Activated naive CD8-positive, alpha-beta T cell (primary cell): Measurements from ENCODE around the gene MROH7.
A peak's percentile ranks its signal among the peaks of the same experiment; 100 is the strongest.

Experiments used
- H3K27ac Mint-ChIP-seq: one replicate; pipeline ENCODE4 v1.8.0; 2021; ENCODE audit warnings: mixed read lengths
- H3K27me3 Mint-ChIP-seq: one replicate; pipeline ENCODE4 v1.8.0; 2021; ENCODE audit warnings: mixed read lengths
- H3K36me3 Mint-ChIP-seq: one replicate; pipeline ENCODE4 v1.8.0; 2021; ENCODE audit warnings: mixed read lengths
- H3K4me1 Mint-ChIP-seq: one replicate; pipeline ENCODE4 v1.8.0; 2021; ENCODE audit warnings: low read depth, mixed read lengths
- H3K4me3 Mint-ChIP-seq: one replicate; pipeline ENCODE4 v1.8.0; 2021; ENCODE audit warnings: mild to moderate bottlenecking, mixed read lengths
- H3K9me3 Mint-ChIP-seq: one replicate; pipeline ENCODE4 v1.8.0; 2021; ENCODE audit warnings: low read depth, mixed read lengths

The MROH7 gene

GRCh38 chr1:54640863-54641836 is at the start of gene MROH7:
MROH7 (plus strand) TSS chr1:54641786; CDS start chr1:54652927, 11,141 bp downstream.
- Mint-ChIP-seq H3K27me3 (peaks cover 1% of the 10 kb centered on the region), H3K4me3 (no peak within 1 kb of the TSS), H3K4me1 (no peaks in the 10 kb centered on the region), H3K27ac (no peak within 1 kb of the TSS), H3K9me3 (peaks cover 6% of the 10 kb centered on the region), H3K36me3 (no peaks in the 10 kb centered on the region)

DNA sequence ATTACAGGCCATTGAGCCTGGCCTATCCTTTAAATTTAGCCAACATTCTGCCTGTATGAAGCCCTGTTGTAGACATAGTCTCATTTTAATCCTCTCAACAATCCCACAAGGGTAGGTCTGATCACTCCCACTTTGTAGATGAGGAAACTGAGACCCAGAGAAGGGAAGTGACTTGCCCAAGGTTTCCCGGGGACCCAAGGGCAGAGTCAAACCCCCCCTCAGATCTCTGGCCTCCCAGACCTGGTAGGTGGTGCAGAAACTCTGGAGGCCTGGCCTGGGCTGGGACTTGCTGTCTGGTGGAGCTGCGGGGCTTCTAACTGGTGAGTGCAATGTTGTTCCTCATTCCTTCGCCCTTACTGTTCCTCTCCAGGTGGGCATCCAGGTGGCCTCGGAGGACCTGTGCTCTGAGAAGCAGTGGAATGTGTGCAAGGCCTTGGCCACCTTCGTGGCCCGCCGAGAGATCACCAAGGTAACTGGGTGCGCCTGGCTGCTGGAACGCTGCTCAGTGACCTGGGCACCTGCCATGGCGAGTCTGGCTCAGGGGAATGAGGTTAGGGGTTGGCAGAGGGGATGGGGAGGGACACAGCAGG is 47.9 kb upstream of the MROH7 start:
- no peak overlapping the region for H3K4me3 Mint-ChIP-seq
- H3K36me3 Mint-ChIP-seq, result no peaks in the 10 kb centered on the region
- H3K9me3 Mint-ChIP-seq, result no peaks in the 10 kb centered on the region
- peaks cover 1% of the 10 kb centered on the region for H3K4me1 Mint-ChIP-seq
- H3K27me3 Mint-ChIP-seq, result no peaks in the 10 kb centered on the region
- no peak overlapping the region for H3K27ac Mint-ChIP-seq

DNA sequence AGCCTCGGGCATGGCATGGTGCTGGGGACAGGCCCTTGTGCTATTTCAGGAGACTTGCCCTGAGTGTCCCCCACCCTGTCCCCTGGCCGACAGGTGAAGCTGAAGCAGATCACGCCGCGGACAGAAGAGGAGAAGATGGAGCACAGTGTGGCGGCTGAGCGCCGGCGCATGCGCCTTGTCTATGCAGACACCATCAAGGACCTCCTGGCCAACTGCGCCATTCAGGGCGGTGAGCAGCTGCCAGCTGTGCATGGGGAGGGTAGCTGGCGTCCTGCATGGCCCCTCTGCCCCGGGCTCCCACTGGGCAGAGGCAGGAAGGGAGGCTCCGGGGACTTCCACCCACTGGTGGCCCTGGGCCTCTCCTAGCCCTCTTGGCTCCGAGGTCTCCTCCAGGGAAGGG is 47.1 kb upstream of the MROH7 start:
- H3K27ac Mint-ChIP-seq, result no peak overlapping the region
- H3K36me3 Mint-ChIP-seq, result no peaks in the 10 kb centered on the region
- no peak overlapping the region for H3K4me3 Mint-ChIP-seq
- no peaks in the 10 kb centered on the region for H3K4me1 Mint-ChIP-seq
- no peaks in the 10 kb centered on the region for H3K27me3 Mint-ChIP-seq
- H3K9me3 Mint-ChIP-seq, result no peaks in the 10 kb centered on the region

DNA sequence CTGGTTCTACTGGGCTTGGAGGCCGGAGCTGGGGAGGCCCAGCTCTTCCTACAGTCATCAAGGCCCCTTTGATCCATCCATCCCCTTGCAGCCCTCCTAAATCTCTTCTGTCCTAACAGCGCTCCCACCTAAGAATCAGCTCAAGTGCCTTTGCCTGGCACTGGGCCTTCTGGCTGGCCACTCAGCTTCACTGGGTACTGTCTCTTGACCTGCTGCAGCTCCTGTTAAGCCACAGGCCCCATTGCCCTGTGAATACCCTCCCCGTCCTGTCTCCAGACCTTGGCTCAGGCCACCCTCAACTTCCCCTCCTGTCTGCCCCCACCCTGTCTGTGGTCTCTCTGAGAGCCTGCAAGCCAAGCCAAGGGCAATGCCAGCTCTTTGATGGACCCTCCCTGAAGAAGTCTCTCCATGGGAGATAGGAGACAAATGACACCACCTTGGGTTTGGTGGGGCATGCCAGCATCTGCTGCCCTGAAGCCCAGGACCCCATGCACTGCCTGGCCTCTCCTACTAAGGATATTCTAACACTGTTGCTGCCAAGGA is 45.6 kb upstream of the MROH7 start:
- Mint-ChIP-seq H3K27me3 (no peaks in the 10 kb centered on the region), H3K4me3 (no peak overlapping the region), H3K27ac (no peak overlapping the region), H3K36me3 (no peaks in the 10 kb centered on the region), H3K9me3 (no peaks in the 10 kb centered on the region), H3K4me1 (no peaks in the 10 kb centered on the region)

- Mint-ChIP-seq H3K9me3 (no peaks in the 10 kb centered on the region), H3K27ac (no peak overlapping the region), H3K36me3 (no peaks in the 10 kb centered on the region), H3K4me3 (no peak overlapping the region), H3K27me3 (no peaks in the 10 kb centered on the region), H3K4me1 (no peaks in the 10 kb centered on the region)
These were observed 44.8 kb upstream of the MROH7 start for GRCh38 chr1:54596756-54597155.

DNA sequence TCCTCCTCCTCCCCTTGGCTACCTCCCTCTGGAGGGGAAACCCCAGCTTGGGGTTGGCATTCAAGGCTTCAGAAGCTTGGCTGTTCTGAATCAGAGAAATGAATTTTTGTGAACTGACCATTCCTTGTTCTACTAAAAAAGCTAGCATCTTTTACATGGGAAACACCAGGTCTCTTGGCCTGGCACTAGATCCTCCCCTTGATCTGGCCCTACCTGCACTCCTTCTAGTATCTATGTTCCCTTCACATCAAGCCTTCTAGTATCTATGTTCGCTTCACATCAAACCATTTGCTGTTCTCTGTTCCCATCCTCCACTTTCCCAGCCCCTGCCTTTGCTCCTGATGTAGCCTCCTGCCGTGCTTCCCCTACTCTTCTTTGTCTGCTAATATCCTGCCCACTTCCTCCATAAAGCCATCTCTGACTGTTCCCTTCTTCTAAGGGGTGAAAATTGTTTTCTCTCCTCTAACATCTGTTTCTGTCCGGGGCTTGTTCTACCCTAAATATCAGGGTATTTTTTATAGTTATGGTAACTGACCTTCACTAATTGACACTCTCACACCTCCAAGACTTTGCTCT is 44.0 kb upstream of the MROH7 start:
- Mint-ChIP-seq H3K27ac (no peak overlapping the region), H3K4me1 (no peaks in the 10 kb centered on the region), H3K9me3 (no peaks in the 10 kb centered on the region), H3K4me3 (no peak overlapping the region), H3K36me3 (no peaks in the 10 kb centered on the region), H3K27me3 (no peaks in the 10 kb centered on the region)

GRCh38 chr1:54599211-54599823 is 42.3 kb upstream of the MROH7 start:
- no peaks in the 10 kb centered on the region for H3K9me3 Mint-ChIP-seq
- H3K27me3 Mint-ChIP-seq, result no peaks in the 10 kb centered on the region
- H3K27ac Mint-ChIP-seq, result no peak overlapping the region
- no peak overlapping the region for H3K4me3 Mint-ChIP-seq
- no peaks in the 10 kb centered on the region for H3K36me3 Mint-ChIP-seq
- peaks cover 3% of the 10 kb centered on the region for H3K4me1 Mint-ChIP-seq

GRCh38 chr1:54600947-54601721 is 40.5 kb upstream of the MROH7 start:
- Mint-ChIP-seq H3K27ac (no peak overlapping the region), H3K27me3 (no peaks in the 10 kb centered on the region), H3K4me3 (no peak overlapping the region), H3K4me1 (peaks cover 12% of the 10 kb centered on the region), H3K36me3 (no peaks in the 10 kb centered on the region), H3K9me3 (no peaks in the 10 kb centered on the region)

DNA sequence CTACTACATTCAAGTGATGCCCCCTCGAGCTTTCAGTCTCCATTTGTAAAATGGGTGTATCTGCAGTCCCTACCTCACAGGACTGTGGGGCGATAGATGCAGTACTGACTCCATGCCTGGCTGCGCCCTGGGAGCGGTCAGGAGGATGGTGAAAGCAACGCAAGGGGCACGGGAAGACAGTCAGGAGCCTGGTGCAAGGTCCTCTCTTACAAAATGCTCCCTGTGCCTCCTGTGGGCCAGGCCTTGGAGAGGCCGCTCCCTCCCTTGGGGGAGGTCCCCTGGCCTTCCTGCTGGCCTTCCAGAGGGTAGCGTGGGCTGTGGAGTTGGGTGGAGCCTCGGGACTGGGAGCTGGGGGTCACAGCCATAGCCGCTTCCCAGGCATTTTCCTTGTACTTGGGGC is 39.9 kb upstream of the MROH7 start:
- H3K36me3 Mint-ChIP-seq, result no peaks in the 10 kb centered on the region
- H3K27ac Mint-ChIP-seq, result no peak overlapping the region
- no peak overlapping the region for H3K4me3 Mint-ChIP-seq
- peaks cover 12% of the 10 kb centered on the region for H3K4me1 Mint-ChIP-seq
- no peaks in the 10 kb centered on the region for H3K9me3 Mint-ChIP-seq
- no peaks in the 10 kb centered on the region for H3K27me3 Mint-ChIP-seq

GRCh38 chr1:54602554-54602953 is 39.0 kb upstream of the MROH7 start:
- H3K27ac Mint-ChIP-seq, result no peak overlapping the region
- H3K4me3 Mint-ChIP-seq, result no peak overlapping the region
- no peaks in the 10 kb centered on the region for H3K9me3 Mint-ChIP-seq
- no peaks in the 10 kb centered on the region for H3K36me3 Mint-ChIP-seq
- H3K4me1 Mint-ChIP-seq, result peaks cover 12% of the 10 kb centered on the region
- H3K27me3 Mint-ChIP-seq, result no peaks in the 10 kb centered on the region

DNA sequence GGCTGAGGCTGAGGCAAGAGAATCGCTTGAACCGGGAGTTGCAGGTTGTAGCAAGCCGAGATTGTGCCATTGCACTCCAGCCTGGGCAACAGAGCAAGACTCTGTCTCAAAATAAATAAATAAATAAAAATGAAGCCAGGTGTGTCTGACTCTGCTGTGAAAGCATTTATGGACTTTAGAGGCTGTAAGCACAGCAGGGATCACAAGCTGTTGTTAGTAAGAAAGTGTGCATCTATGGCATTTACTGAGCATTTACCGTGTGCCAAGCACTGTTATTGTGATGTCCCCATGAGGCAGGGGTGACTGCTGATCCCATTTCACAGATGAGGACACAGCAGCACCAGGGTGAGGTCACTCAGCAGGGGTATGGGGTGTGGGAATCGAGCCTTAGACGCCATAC is 38.3 kb upstream of the MROH7 start:
- no peak overlapping the region for H3K27ac Mint-ChIP-seq
- H3K9me3 Mint-ChIP-seq, result no peaks in the 10 kb centered on the region

GRCh38 chr1:54604051-54604450 is 37.5 kb upstream of the MROH7 start:
- no peak overlapping the region for H3K4me3 Mint-ChIP-seq
- peak overlapping the region; percentile 89 for H3K27ac Mint-ChIP-seq
- H3K4me1 Mint-ChIP-seq, result peaks cover 12% of the 10 kb centered on the region
- H3K9me3 Mint-ChIP-seq, result no peaks in the 10 kb centered on the region
- no peaks in the 10 kb centered on the region for H3K36me3 Mint-ChIP-seq
- H3K27me3 Mint-ChIP-seq, result no peaks in the 10 kb centered on the region

More for the DNA sequence above, 38.3 kb upstream of the MROH7 start:
- Mint-ChIP-seq H3K4me1 (peaks cover 12% of the 10 kb centered on the region), H3K27me3 (no peaks in the 10 kb centered on the region), H3K4me3 (no peak overlapping the region), H3K36me3 (no peaks in the 10 kb centered on the region)

DNA sequence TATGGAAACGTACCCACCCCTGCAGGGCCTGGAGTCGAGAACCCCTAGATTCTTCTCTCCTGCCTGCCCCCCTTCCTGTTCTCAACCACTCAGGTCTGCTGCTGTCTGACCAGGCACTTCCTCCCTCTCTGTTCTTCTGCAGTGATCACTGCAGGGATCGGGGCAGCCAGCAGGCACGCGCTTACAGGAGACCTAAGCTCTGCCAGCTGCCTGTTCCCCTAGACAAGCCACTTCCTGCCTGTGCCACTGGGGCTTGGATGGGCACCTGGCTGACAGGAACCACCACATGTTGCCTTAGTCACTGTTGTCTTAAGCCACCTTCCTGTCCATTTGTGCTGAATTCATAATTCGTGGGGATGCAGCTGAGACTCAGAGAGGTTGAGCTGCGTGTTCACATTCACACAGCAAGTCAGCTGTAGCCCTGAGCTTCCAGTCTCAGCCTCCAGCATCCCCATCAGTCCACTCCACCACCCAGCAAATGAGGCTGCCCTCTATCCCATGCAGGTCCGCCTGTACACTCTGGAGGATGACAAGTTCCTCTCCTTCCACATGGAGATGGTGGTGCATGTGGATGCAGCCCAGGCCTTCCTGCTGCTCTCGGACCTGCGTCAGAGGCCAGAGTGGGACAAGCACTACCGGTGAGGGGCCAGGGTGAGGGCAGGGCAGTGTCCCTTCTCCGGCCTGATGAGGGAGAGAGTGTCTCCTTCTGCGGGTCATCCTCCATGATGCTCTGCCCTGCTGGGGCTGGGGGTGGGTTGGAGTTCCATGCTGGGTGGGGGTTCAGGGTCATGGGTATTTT is 36.8 kb upstream of the MROH7 start:
- peak overlapping the region; percentile 89 for H3K27ac Mint-ChIP-seq

More for the DNA sequence above, 36.8 kb upstream of the MROH7 start:
- Mint-ChIP-seq H3K9me3 (no peaks in the 10 kb centered on the region), H3K27me3 (no peaks in the 10 kb centered on the region), H3K36me3 (no peaks in the 10 kb centered on the region), H3K4me3 (peak overlapping the region; percentile 33), H3K4me1 (peaks cover 12% of the 10 kb centered on the region)
